K562 (cell line): ENCODE measurements around the gene PCBP3.

Experiments used
- BCL6 ChIP-seq: fragments of 250-450 bp; sonication (Bioruptor Pico); IDR thresholded peaks from 2 replicates; pipeline ENCODE4 v1.4.0; 2020
- BRD4 ChIP-seq: fragments of 200-600 bp; sonication (generic); IDR thresholded peaks from 2 replicates; pipeline ENCODE4 v1.6.1; 2017; ENCODE audit warnings: inconsistent platforms
- CEBPG ChIP-seq, 3 experiments: fragments of 200-800 bp in 1 of 3; sonication (Bioruptor generic) in 1 of 3; sonication (generic) in 1 of 3; formaldehyde crosslinking in 1 of 3; IDR thresholded peaks in 2 of 3; conservative IDR thresholded peaks in 1 of 3; 2 replicates each; pipeline versions ENCODE4 v1.6.1 to v1.8.0; 2016 to 2022; ENCODE audit warnings: missing compliant biosample characterization in 2 of 3, missing genetic modification characterization in 2 of 3, mild to moderate bottlenecking in 1 of 3, missing genetic modification reagents in 1 of 3
- GABPA ChIP-seq: fragments of 200-800 bp; sonication (Bioruptor generic); conservative IDR thresholded peaks from 2 replicates; pipeline ENCODE4 v1.6.1; 2016; ENCODE audit warnings: low read depth, missing genetic modification characterization, missing compliant biosample characterization
- HNRNPUL1 ChIP-seq: fragments of 200-400 bp; formaldehyde crosslinking; IDR thresholded peaks from 2 replicates; pipeline ENCODE4 v1.6.1; 2017; ENCODE audit warnings: low read length
- POLR2AphosphoS5 ChIP-seq: IDR thresholded peaks from 2 replicates; pipeline ENCODE4 v1.6.1; 2011; ENCODE audit warnings: mild to moderate bottlenecking, low read depth, low read length, moderate library complexity; ENCODE audit not compliant: control insufficient read depth, insufficient read depth
- RAD21 ChIP-seq, 2 experiments: fragments of 250-450 bp in 1 of 2; fragments of 450-650 bp in 1 of 2; sonication (Bioruptor Pico) in 1 of 2; formaldehyde crosslinking in 1 of 2; IDR thresholded peaks in 1 of 2; conservative IDR thresholded peaks in 1 of 2; 2 replicates each; pipeline versions ENCODE4 v1.4.0 to v1.8.0; 2020 to 2022; ENCODE audit warnings: mild to moderate bottlenecking in 2 of 2, moderate library complexity in 1 of 2
- SIN3A ChIP-seq, 2 experiments: fragments of 150-350 bp in 1 of 2; IDR thresholded peaks; 2 replicates each; pipeline ENCODE4 v1.6.1; 2011 to 2016; ENCODE audit warnings: borderline replicate concordance in 2 of 2, low read depth in 2 of 2, low read length in 2 of 2, mild to moderate bottlenecking in 2 of 2, moderate library complexity in 2 of 2; ENCODE audit not compliant: control insufficient read depth in 1 of 2
- TAF1 ChIP-seq: IDR thresholded peaks from 2 replicates; pipeline ENCODE4 v1.6.1; 2011; ENCODE audit warnings: mild to moderate bottlenecking, low read length, moderate library complexity; ENCODE audit not compliant: insufficient read depth, control insufficient read depth, severe bottlenecking; ENCODE audit errors: extremely low read depth
- TEAD2 ChIP-seq: fragments of 450-650 bp; IDR thresholded peaks from 2 replicates; pipeline ENCODE4 v1.6.1; 2016; ENCODE audit warnings: missing genetic modification characterization, control low read depth, missing compliant biosample characterization
- ZNF239 ChIP-seq: fragments of 250-450 bp; sonication (Bioruptor Pico); IDR thresholded peaks from 2 replicates; pipeline ENCODE4 v1.4.0; 2020; ENCODE audit warnings: mild to moderate bottlenecking
- ZNF274 ChIP-seq: IDR thresholded peaks from 2 replicates; pipeline ENCODE4 v1.6.1; 2011; ENCODE audit warnings: low read depth, mild to moderate bottlenecking, low read length, moderate library complexity, borderline replicate concordance
- ZNF324 ChIP-seq: fragments of 250-450 bp; sonication (Bioruptor Pico); IDR thresholded peaks from 2 replicates; pipeline ENCODE4 v1.4.0; 2020; ENCODE audit warnings: mild to moderate bottlenecking
- ZSCAN29 ChIP-seq: fragments of 450-650 bp; IDR thresholded peaks from 2 replicates; pipeline ENCODE4 v1.6.1; 2017

DNA sequence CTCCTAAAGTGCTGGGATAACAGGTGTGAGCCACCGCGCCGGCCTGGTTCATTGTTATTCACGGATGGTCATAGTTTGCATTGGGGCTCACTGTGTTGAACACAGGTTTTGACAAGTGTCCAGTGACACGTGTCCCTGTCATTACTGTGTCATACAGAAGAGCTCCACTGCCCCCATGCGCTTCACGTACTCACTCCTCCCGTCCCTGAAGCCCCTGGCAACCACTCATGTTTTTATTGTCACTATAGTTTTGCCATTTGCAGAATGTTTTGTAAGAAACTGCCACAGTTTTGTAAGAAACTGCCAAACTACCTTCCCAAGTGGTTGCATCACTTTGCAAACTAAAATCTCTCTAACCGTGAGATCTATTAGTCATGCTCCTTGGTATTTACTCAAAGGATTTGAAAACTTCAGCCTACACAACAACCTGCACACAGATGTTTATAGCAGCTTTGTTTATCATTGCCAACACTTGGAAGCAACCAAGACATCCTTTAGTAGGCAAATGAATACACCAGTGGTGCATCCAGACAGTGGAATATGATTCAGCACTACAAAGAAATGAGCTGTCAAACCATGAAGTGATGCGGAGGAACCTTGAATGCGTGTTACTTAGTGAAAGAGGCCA, 174.9 kb downstream of the PCBP3 start:
- TF ChIP-seq TEAD2 (tag) (no peak), ZNF324 (CRISPR knock-in tag) (no peak), SIN3A (IDR thresholded peaks at IDR 0.05; ENCODE audit: borderline replicate concordance in 2 of 2, control insufficient read depth in 1 of 2, low read depth in 2 of 2, low read length in 2 of 2) (no peak), POLR2AphosphoS5 (no peak), BRD4 (no peak), GABPA (tag) (no peak), BCL6 (no peak), ZNF274 (no peak), TAF1 (no peak), HNRNPUL1 (no peak), RAD21 (CRISPR knock-in tag; conservative IDR thresholded peaks at IDR 0.05 in 1 of 2, IDR thresholded peaks at IDR 0.05 in 1 of 2) (peak; percentile 24 to 61; a peak in 2 of 4 replicates), ZSCAN29 (no peak), CEBPG (CRISPR knock-in tag; IDR thresholded peaks at IDR 0.05) (no peak), CEBPG (tag; conservative IDR thresholded peaks at IDR 0.05 in 1 of 2, IDR thresholded peaks at IDR 0.05 in 1 of 2) (peak in 1 of 2 experiments; percentile 82; a peak in 2 of 4 replicates), ZNF239 (CRISPR knock-in tag) (no peak)
